ENCODE results near the gene DSCAM. TPM values are rescaled to one million over a fixed set of nuclear protein-coding genes. Genes with fewer than 3 reads are reported as not detected.

The DSCAM gene
- total RNA-seq, 1 experiment from 2014 or later = not detected

GRCh38 chr21:40164905-40165772, 681.8 kb downstream of the DSCAM start:
- ChIA-PET CTCF (no interaction called here), POLR2A (no interaction called here), RAD21 (ENCODE audit: low non-redundant PET in 1 of 2, low total read pairs in 2 of 2, uncharacterized antibody in 2 of 2, unreplicated experiment in 2 of 2) (no interaction called here)
- Histone ChIP-seq H3K9me3 (ENCODE audit: control insufficient read depth in 1 of 2, insufficient read depth in 1 of 2, low read depth in 1 of 2, low read length in 2 of 2) (peaks cover 3 to 35% of the 10 kb centered on the region in 2 experiments; a peak in 2 of 4 replicates), H3K27me3 (ENCODE audit: insufficient read depth, low read length) (no peaks in the 10 kb centered on the region), H3K27ac (ENCODE audit: low read depth, low read length) (no peak overlapping the region), H4K20me1 (ENCODE audit: insufficient read depth) (no peaks in the 10 kb centered on the region), H3K79me2 (ENCODE audit: insufficient read depth, low read length) (no peaks in the 10 kb centered on the region), H2AFZ (ENCODE audit: low read depth, low read length, poor library complexity, severe bottlenecking) (no peak overlapping the region), H3K9me2 (ENCODE audit: insufficient read depth) (no peaks in the 10 kb centered on the region), H3K4me1 (ENCODE audit: control insufficient read depth in 1 of 2, insufficient read depth in 2 of 2, low read length in 2 of 2) (no peaks in the 10 kb centered on the region), H3K36me3 (ENCODE audit: control insufficient read depth in 1 of 2, insufficient read depth in 2 of 2, low read length in 2 of 2) (no peaks in the 10 kb centered on the region), H3K9ac (ENCODE audit: low read length) (no peak overlapping the region), H3K4me2 (ENCODE audit: low read length) (no peak overlapping the region), H3K4me3 (replicated peaks in 1 of 2; ENCODE audit: low read depth in 1 of 2, low read length in 2 of 2) (no peak overlapping the region)
- no TSS peak for BruUV-seq (replicated peaks)
- ATAC-seq (no peak), DNase-seq (ENCODE audit: low read depth, low spot score) (no peak)
- intact Hi-C loops (cut with micrococcal nuclease) = no loop called here
- TF ChIP-seq SP1 (IDR thresholded peaks at IDR 0.05; ENCODE audit: low read depth) (no peak), TCF7L2 (IDR thresholded peaks at IDR 0.05; ENCODE audit: borderline replicate concordance, extremely low read depth, insufficient read depth, insufficient read length) (no peak), ZNF274 (IDR thresholded peaks at IDR 0.05; ENCODE audit: low read depth, low read length) (no peak), REST (IDR thresholded peaks at IDR 0.05; ENCODE audit: low read depth) (no peak), POLR2A (IDR thresholded peaks at IDR 0.05; ENCODE audit: borderline replicate concordance, extremely low read depth, insufficient read depth, insufficient read length) (no peak), MAX (IDR thresholded peaks at IDR 0.05) (no peak), SRF (IDR thresholded peaks at IDR 0.05; ENCODE audit: low read depth) (no peak), CTCF (IDR thresholded peaks at IDR 0.05 in 2 of 3, conservative IDR thresholded peaks at IDR 0.05 in 1 of 3; ENCODE audit: borderline replicate concordance in 1 of 3, insufficient read depth in 1 of 3, low read depth in 2 of 3, low read length in 2 of 3) (no peak), POLR2AphosphoS5 (IDR thresholded peaks at IDR 0.05; ENCODE audit: low read depth, low read length) (no peak), EZH2phosphoT487 (IDR thresholded peaks at IDR 0.05; ENCODE audit: borderline replicate concordance) (no peak), CEBPB (IDR thresholded peaks at IDR 0.05; ENCODE audit: low read depth) (no peak), ELF1 (IDR thresholded peaks at IDR 0.05; ENCODE audit: borderline replicate concordance, low read depth) (no peak), RAD21 (IDR thresholded peaks at IDR 0.05; ENCODE audit: low read depth) (no peak), JUND (IDR thresholded peaks at IDR 0.05) (no peak), ATF3 (IDR thresholded peaks at IDR 0.05) (no peak), SIN3A (IDR thresholded peaks at IDR 0.05; ENCODE audit: low read depth) (no peak), FOSL1 (IDR thresholded peaks at IDR 0.05; ENCODE audit: low read depth) (no peak), YY1 (IDR thresholded peaks at IDR 0.05; ENCODE audit: extremely low read depth, insufficient replicate concordance, low read depth, low read length) (no peak), ZFX (IDR thresholded peaks at IDR 0.05) (no peak)

Measured in HCT116 (cell line).